Keratinocyte (primary cell): Measurements from ENCODE around the gene RABGEF1.

Experiments used
- CTCF ChIP-seq, 3 experiments: IDR thresholded peaks in 1 of 3; conservative IDR thresholded peaks in 1 of 3; optimal IDR thresholded peaks in 1 of 3; 2 replicates in 2 of 3; 3 replicates in 1 of 3; pipeline versions ENCODE3 to v1.5.1; 2011; ENCODE audit warnings: low read length in 3 of 3, mild to moderate bottlenecking in 3 of 3, moderate library complexity in 2 of 3, control low read depth in 1 of 3, inconsistent platforms in 1 of 3; ENCODE audit not compliant: insufficient read depth in 2 of 3; ENCODE audit errors: extremely low read depth in 1 of 3
- EZH2 ChIP-seq: IDR thresholded peaks from one replicate; pipeline ENCODE4 v1.6.1; 2012; ENCODE audit warnings: inconsistent platforms, mild to moderate bottlenecking, low read length, moderate library complexity

GRCh38 chr7:66739953-66740301, 606 bp upstream of the RABGEF1 start:
- TF ChIP-seq CTCF (optimal IDR thresholded peaks at IDR 0.05 in 1 of 3, IDR thresholded peaks at IDR 0.05 in 1 of 3, conservative IDR thresholded peaks at IDR 0.05 in 1 of 3; ENCODE audit: extremely low read depth in 1 of 3, insufficient read depth in 2 of 3, low read length in 3 of 3) (no peak), EZH2 (no peak)
